Ovary (tissue), 3 donors: ENCODE data around the gene C19orf81.

ENCODE experiments used
- CTCF ChIP-seq, 3 donors: fragments of 450-650 bp in 2 of 3; fragments of 200-600 bp in 1 of 3; IDR thresholded peaks; one replicate each; pipeline versions ENCODE4 v1.5.1 to v1.8.0; 2016 to 2022; ENCODE audit warnings: antibody characterized with exemption in 3 of 3, mild to moderate bottlenecking in 1 of 3
- EP300 ChIP-seq: sonication (generic); formaldehyde crosslinking; IDR thresholded peaks from one replicate; pipeline ENCODE4 v1.6.1; 2017; ENCODE audit warnings: antibody characterized with exemption
- POLR2A ChIP-seq: fragments of 450-650 bp; IDR thresholded peaks from one replicate; pipeline ENCODE4 v1.6.1; 2017; ENCODE audit warnings: antibody characterized with exemption, mild to moderate bottlenecking, moderate library complexity
- donor health status: DM: no; HTN: no; CAD: no.

- TF ChIP-seq CTCF (IDR thresholded peaks at IDR 0.05) (no peak), POLR2A (no peak), EP300 (no peak)
Measured at GRCh38 chr19:50673118-50673517, 23.9 kb downstream of the C19orf81 start.
